ENCODE measurements around the gene OTOG.

The OTOG gene

GRCh38 chr11:17629113-17629512, 82.1 kb downstream of the OTOG start:
- TF ChIP-seq CTCF (IDR thresholded peaks at IDR 0.05; ENCODE audit: borderline replicate concordance, control extremely low read depth, extremely low read depth, insufficient read depth, missing control alignments), result no peak
- no peak for DNase-seq (ENCODE audit: low spot score)
- in situ Hi-C loops (cut with MboI; ENCODE audit: low sequenced_read_pairs, unreplicated experiment), result no loop called here

GRCh38 chr11:17630936-17631335, 83.9 kb downstream of the OTOG start:
- DNase-seq (ENCODE audit: low spot score), result no peak
- in situ Hi-C loops (cut with MboI; ENCODE audit: low sequenced_read_pairs, unreplicated experiment), result no loop called here
- no peak for TF ChIP-seq CTCF (IDR thresholded peaks at IDR 0.05; ENCODE audit: borderline replicate concordance, control extremely low read depth, extremely low read depth, insufficient read depth, missing control alignments)

GRCh38 chr11:17631702-17632365, 84.8 kb downstream of the OTOG start:
- no peak for DNase-seq (ENCODE audit: low spot score)
- in situ Hi-C loops (cut with MboI; ENCODE audit: low sequenced_read_pairs, unreplicated experiment), result no loop called here
- no peak for TF ChIP-seq CTCF (IDR thresholded peaks at IDR 0.05; ENCODE audit: borderline replicate concordance, control extremely low read depth, extremely low read depth, insufficient read depth, missing control alignments)

- DNase-seq (ENCODE audit: low spot score), result peak; percentile 22
- in situ Hi-C loops (cut with MboI; ENCODE audit: low sequenced_read_pairs, unreplicated experiment), result no loop called here
- no peak for TF ChIP-seq CTCF (IDR thresholded peaks at IDR 0.05; ENCODE audit: borderline replicate concordance, control extremely low read depth, extremely low read depth, insufficient read depth, missing control alignments)
Observed at GRCh38 chr11:17633279-17633986, 86.4 kb downstream of the OTOG start.

- peak; percentile 22 for DNase-seq (ENCODE audit: low spot score)
- TF ChIP-seq CTCF (IDR thresholded peaks at IDR 0.05; ENCODE audit: borderline replicate concordance, control extremely low read depth, extremely low read depth, insufficient read depth, missing control alignments), result no peak
- in situ Hi-C loops (cut with MboI; ENCODE audit: low sequenced_read_pairs, unreplicated experiment), result no loop called here
Observed at GRCh38 chr11:17633987-17634775, 87.1 kb downstream of the OTOG start.

- TF ChIP-seq CTCF (IDR thresholded peaks at IDR 0.05; ENCODE audit: borderline replicate concordance, control extremely low read depth, extremely low read depth, insufficient read depth, missing control alignments), result no peak
- peak; percentile 15 for DNase-seq (ENCODE audit: low spot score)
- in situ Hi-C loops (cut with MboI; ENCODE audit: low sequenced_read_pairs, unreplicated experiment), result no loop called here
Observed at GRCh38 chr11:17634776-17635550, 87.9 kb downstream of the OTOG start.
